ENCODE results near the gene RGS13.

Gene RGS13

DNA sequence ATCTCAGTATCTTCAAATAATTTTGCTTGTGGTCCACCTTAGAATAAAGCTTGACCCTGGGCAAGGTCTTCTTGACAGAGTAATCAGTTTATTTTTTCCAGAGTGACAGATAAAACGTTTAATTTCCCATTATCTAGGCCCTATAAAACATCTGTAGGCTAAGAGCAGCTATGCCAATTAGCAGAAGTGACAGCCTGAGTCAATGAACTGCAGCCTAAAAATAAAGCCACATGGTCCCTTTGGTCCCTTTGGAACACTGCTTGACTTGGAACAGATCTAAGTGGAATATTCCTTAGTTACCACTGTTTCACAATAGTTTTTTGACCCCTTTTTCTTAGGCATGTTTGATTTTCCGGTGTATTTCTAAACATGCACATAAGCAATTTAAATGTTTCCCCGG is 6.3 kb upstream of the RGS13 start:
- Histone ChIP-seq H3K27ac (ENCODE audit: low read length) (no peak overlapping the region), H3K9ac (ENCODE audit: low read depth, low read length) (no peak overlapping the region), H3K27me3 (ENCODE audit: insufficient read depth, low read length) (no peaks in the 10 kb centered on the region), H3K36me3 (ENCODE audit: insufficient read depth, low read depth, low read length) (no peaks in the 10 kb centered on the region), H3K4me1 (ENCODE audit: insufficient read depth, low read length) (peaks cover 5% of the 10 kb centered on the region; the same call in 1 of the 2 replicates), H3K9me3 (ENCODE audit: insufficient read depth, low read depth, low read length) (no peaks in the 10 kb centered on the region), H3K4me3 (ENCODE audit: low read length) (no peak overlapping the region)

DNA sequence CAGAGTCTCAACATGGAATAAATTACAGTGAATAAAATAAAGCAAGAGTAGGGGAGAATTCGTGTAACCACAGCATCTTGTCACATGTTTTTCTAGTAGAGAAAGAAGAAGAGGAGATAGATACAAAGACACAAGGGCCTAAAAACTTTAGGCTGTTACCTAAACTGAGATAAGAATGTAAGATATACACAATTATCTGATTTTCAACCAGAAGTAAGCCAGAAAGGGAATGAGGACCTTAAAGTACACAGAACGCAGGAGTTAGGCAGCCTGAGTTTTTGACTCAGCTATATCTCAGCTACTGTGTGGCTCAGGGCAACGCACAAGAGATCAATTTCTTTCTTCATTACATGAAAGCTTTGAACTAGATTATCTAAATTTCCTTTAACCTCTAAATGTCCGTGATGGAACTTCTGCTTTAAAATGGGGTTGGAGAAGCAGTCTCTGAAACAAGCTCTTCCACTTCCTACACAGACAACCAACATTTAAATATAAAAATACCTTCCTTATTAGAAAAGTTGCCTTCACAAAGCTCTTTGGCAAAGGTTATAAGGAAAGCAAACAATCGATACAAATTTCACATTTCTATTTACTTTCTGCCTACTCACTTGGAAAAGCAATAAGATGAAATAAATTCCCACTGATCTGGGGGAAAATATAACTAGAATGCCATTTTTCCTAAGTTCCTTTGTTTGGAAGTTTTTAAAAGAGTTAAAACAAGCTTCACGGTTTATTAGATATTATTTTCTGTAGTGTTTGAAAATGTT is 5.2 kb upstream of the RGS13 start:
- Histone ChIP-seq H3K36me3 (ENCODE audit: insufficient read depth, low read depth, low read length) (no peaks in the 10 kb centered on the region), H3K9me3 (ENCODE audit: insufficient read depth, low read depth, low read length) (no peaks in the 10 kb centered on the region), H3K4me1 (ENCODE audit: insufficient read depth, low read length) (peaks cover 5% of the 10 kb centered on the region; the same call in 1 of the 2 replicates), H3K27ac (ENCODE audit: low read length) (no peak overlapping the region), H3K4me3 (ENCODE audit: low read length) (no peak overlapping the region), H3K9ac (ENCODE audit: low read depth, low read length) (no peak overlapping the region), H3K27me3 (ENCODE audit: insufficient read depth, low read length) (no peaks in the 10 kb centered on the region)

DNA sequence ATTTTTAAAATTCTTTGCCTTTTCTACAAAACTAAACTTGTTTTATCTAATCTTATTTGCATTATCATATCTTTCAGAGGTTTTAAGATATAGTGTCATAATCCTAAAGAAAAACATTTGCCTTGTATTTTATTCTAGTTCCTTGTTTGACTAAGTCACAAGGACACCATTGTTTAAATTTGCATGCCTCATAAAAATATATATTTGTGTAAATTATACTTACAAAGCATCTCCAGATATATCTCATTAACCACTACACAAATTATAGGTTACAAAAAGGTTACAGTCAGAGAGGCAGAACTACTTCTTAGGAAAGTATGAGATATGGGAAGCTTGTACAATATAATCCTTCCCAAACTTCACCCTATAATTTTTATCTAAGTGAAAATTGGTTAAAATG is 4.2 kb upstream of the RGS13 start:
- Histone ChIP-seq H3K27me3 (ENCODE audit: insufficient read depth, low read length) (no peaks in the 10 kb centered on the region), H3K4me3 (ENCODE audit: low read length) (no peak overlapping the region), H3K27ac (ENCODE audit: low read length) (no peak overlapping the region), H3K4me1 (ENCODE audit: insufficient read depth, low read length) (peaks cover 5% of the 10 kb centered on the region; the same call in 1 of the 2 replicates), H3K9me3 (ENCODE audit: insufficient read depth, low read depth, low read length) (no peaks in the 10 kb centered on the region), H3K36me3 (ENCODE audit: insufficient read depth, low read depth, low read length) (no peaks in the 10 kb centered on the region), H3K9ac (ENCODE audit: low read depth, low read length) (no peak overlapping the region)

DNA sequence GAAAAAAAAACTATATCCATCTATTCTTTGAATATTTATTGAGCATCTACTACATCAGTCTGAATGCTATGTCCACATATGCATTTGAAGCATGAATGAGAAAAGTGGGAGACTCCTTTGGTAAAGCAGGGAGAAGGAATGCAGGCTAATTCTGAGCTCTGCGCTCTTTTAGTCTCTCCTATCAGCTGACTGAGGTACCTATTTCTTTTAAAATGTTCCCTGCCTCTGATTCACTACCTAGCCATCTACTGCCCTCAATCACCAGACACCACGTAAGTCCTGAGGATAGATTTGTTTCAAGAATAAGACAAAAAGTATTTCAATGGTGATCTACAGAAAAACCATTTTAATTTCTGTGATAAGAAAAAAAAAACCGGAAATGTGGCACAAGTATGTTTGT is 3.8 kb upstream of the RGS13 start:
- Histone ChIP-seq H3K36me3 (ENCODE audit: insufficient read depth, low read depth, low read length) (no peaks in the 10 kb centered on the region), H3K9ac (ENCODE audit: low read depth, low read length) (no peak overlapping the region), H3K27me3 (ENCODE audit: insufficient read depth, low read length) (no peaks in the 10 kb centered on the region), H3K9me3 (ENCODE audit: insufficient read depth, low read depth, low read length) (no peaks in the 10 kb centered on the region), H3K27ac (ENCODE audit: low read length) (no peak overlapping the region), H3K4me3 (ENCODE audit: low read length) (no peak overlapping the region), H3K4me1 (ENCODE audit: insufficient read depth, low read length) (peaks cover 5% of the 10 kb centered on the region; the same call in 1 of the 2 replicates)

DNA sequence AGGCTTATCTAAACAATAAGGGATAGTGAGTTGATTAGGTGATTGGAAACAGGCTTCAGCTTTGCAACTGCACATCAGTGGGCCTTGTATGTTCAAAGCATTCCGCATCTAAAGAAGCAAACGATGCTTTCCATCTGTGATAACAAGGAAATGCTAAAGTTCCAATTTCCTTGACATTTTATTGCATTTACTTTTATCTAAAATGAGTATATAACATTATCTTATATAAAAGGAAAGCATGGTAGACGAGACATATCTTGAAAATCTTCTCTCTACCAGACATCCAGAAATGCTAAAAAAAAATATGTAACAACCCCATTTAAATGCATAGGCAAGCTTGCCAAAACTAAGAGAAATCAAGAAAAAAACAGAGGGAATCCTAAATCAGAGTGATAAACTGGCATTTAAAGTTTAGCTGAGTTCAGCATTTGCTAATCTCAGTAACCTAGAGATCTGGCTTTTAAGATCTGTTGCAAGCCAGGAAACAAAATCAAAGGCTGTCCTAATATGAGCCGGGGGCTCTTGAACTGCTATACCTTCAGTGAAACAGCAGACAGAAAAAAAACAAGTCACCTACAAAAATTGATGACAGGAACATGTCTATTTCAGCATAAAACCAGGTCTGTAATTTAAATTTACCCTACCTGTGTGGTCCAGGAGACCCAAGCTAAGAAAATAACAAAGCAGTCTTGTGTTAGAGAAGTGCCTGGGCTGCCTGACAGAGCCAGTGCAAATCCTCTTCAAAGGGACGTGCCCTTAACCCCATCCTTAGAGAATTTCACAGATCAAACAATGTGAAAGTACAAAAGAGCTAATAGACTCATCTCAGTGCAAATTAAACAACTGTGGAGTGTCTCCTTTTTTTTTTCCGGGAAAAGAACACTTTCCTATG is 3.1 kb upstream of the RGS13 start:
- no peaks in the 10 kb centered on the region for H3K36me3 ChIP-seq (ENCODE audit: insufficient read depth, low read depth, low read length)
- no peak overlapping the region for H3K27ac ChIP-seq (ENCODE audit: low read length)
- peaks cover 5% of the 10 kb centered on the region; the same call in 1 of the 2 replicates for H3K4me1 ChIP-seq (ENCODE audit: insufficient read depth, low read length)
- no peaks in the 10 kb centered on the region for H3K9me3 ChIP-seq (ENCODE audit: insufficient read depth, low read depth, low read length)
- no peak overlapping the region for H3K4me3 ChIP-seq (ENCODE audit: low read length)
- no peaks in the 10 kb centered on the region for H3K27me3 ChIP-seq (ENCODE audit: insufficient read depth, low read length)
- no peak overlapping the region for H3K9ac ChIP-seq (ENCODE audit: low read depth, low read length)

DNA sequence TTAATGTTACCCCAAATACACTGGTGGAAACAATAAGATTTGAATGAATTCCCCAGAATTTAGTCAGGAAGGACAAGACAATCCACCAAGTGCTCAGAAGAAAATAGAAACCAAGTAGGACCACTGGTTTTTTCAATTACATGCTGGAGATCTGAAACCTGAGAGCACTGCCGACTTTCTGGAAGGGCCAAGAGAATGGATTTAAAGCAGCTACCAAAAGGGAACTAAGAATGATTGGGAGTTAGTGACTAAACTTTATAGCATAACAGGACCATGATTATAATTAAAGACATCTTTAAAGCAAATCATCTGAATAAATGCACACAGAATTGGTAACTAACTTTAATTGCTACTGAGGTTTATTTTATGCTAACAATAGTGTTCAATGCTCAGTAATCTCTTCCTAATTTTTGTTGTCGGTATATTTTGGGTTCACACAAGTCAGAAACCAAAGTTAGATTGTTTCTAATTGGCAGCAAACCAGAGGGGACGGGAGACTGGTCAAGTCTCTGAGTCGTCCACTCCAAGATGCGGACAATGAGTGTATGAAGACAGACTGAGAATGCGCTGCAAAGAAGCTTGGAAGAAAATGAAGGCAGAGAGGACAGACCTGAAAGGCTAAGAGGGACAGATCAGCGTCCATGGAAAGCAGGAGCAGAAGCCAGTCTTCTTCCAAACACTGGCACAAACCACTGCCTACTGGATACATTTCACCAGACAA is 2.3 kb upstream of the RGS13 start:
- Histone ChIP-seq H3K4me3 (ENCODE audit: low read length) (no peak overlapping the region), H3K4me1 (ENCODE audit: insufficient read depth, low read length) (peaks cover 5% of the 10 kb centered on the region; the same call in 1 of the 2 replicates), H3K27ac (ENCODE audit: low read length) (no peak overlapping the region), H3K9ac (ENCODE audit: low read depth, low read length) (no peak overlapping the region), H3K36me3 (ENCODE audit: insufficient read depth, low read depth, low read length) (no peaks in the 10 kb centered on the region), H3K27me3 (ENCODE audit: insufficient read depth, low read length) (no peaks in the 10 kb centered on the region), H3K9me3 (ENCODE audit: insufficient read depth, low read depth, low read length) (no peaks in the 10 kb centered on the region)

DNA sequence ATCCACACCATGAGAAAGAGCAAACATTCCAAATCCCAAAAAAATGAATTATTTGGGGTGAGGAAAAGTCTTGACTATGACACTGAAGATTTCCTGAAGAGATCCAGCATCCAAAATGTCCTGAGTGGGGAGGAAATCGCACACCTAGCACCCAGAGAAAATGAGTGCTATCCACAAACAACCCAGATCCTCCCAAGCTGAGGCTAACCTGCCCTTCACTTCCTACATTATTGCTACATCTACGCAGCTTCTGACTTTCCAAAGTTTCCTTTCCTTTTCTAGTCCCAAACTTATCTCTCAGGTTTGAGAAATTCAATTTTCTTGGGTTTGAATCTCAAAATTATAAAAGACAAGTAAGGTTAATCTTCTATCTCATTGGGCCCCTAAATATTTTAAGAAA is 906 bp upstream of the RGS13 start:
- Histone ChIP-seq H3K27me3 (ENCODE audit: insufficient read depth, low read length) (no peaks in the 10 kb centered on the region), H3K36me3 (ENCODE audit: insufficient read depth, low read depth, low read length) (no peaks in the 10 kb centered on the region), H3K9ac (ENCODE audit: low read depth, low read length) (no peak overlapping the region), H3K4me3 (ENCODE audit: low read length) (no peak overlapping the region), H3K9me3 (ENCODE audit: insufficient read depth, low read depth, low read length) (no peaks in the 10 kb centered on the region), H3K27ac (ENCODE audit: low read length) (no peak overlapping the region), H3K4me1 (ENCODE audit: insufficient read depth, low read length) (peaks cover 5% of the 10 kb centered on the region; the same call in 1 of the 2 replicates)

DNA sequence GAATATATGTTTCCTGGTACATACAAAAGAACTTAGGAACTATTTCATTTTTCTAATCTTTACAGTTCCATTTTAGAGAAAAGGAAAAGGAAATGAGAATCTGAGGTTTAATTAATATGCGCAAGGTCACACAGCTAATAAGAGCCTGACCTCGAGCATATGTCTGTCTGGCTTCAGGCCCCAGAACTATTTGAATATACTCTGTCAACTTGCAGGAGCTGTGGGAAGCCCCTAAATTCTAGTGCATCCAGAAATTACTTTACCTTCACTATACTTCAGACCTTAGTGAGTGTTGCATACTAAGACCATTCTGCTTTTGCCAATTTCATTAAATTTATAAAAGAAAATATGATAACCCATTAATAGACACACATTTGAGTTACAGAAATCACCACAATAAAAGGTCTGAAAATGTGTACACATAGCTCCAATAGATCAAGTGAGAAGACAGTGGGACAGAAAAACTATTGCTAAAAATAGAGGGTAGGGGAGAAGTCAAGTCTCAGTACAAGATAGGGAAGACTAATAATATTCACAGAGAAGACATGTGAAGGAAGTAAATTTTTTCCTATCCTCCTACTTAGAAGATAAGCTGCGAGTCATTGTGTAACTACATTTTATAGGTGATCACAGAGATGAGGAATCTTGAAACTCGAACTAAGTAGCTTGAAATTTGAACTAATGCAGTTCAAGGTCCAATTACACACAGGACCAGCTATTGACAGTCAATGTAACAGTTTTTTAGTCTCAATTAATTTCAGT is 3.8 kb downstream of the RGS13 start:
- Histone ChIP-seq H3K36me3 (ENCODE audit: insufficient read depth, low read depth, low read length) (no peaks in the 10 kb centered on the region), H3K27me3 (ENCODE audit: insufficient read depth, low read length) (no peaks in the 10 kb centered on the region), H3K9me3 (ENCODE audit: insufficient read depth, low read depth, low read length) (no peaks in the 10 kb centered on the region), H3K4me3 (ENCODE audit: low read length) (no peak overlapping the region), H3K4me1 (ENCODE audit: insufficient read depth, low read length) (no peaks in the 10 kb centered on the region), H3K27ac (ENCODE audit: low read length) (no peak overlapping the region), H3K9ac (ENCODE audit: low read depth, low read length) (no peak overlapping the region)

DNA sequence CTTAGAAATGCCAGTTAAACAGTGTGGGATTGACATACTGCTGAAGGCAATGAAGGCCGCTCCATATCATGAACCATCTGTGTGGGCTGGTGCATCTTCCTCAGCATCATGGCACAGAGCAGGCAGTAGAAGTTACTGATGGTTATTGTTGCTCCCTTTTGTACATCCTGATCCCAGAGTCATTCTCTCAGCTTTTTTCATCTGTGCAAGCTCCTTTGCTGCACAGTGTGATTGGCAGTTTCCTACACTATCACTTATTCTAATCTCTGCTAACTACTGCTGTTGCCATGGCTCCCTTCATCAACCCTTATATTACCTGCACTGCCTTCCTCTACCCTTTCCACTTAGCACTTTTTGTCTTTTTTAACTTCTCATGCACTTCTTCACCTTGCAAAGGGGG is 16.2 kb downstream of the RGS13 start:
- H3K27ac ChIP-seq (ENCODE audit: low read length), result no peak overlapping the region
- H3K36me3 ChIP-seq (ENCODE audit: insufficient read depth, low read depth, low read length), result no peaks in the 10 kb centered on the region
- no peaks in the 10 kb centered on the region for H3K9me3 ChIP-seq (ENCODE audit: insufficient read depth, low read depth, low read length)
- H3K27me3 ChIP-seq (ENCODE audit: insufficient read depth, low read length), result no peaks in the 10 kb centered on the region
- no peak overlapping the region for H3K9ac ChIP-seq (ENCODE audit: low read depth, low read length)
- H3K4me1 ChIP-seq (ENCODE audit: insufficient read depth, low read length), result no peaks in the 10 kb centered on the region
- H3K4me3 ChIP-seq (ENCODE audit: low read length), result no peak overlapping the region

DNA sequence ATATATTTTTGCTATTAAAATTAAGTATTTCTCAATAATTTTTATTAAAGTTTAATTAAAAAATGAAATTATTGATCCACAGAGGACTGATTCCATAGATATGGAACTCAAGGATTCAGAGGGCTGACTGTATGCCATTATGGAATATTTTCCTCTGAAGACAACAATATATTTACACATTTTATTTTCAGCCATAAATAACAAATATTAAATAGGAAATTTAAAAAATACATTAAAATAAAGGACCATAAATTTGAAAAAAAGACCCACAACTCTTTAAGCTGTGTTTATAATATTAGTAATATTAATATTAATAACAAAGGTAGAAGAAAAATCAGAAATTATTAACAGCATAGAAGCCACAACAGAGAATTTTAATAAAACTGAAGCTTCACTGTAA is 18.2 kb downstream of the RGS13 start:
- no peak overlapping the region for H3K9ac ChIP-seq (ENCODE audit: low read depth, low read length)
- H3K27me3 ChIP-seq (ENCODE audit: insufficient read depth, low read length), result no peaks in the 10 kb centered on the region
- no peak overlapping the region for H3K4me3 ChIP-seq (ENCODE audit: low read length)
- H3K27ac ChIP-seq (ENCODE audit: low read length), result no peak overlapping the region
- no peaks in the 10 kb centered on the region for H3K4me1 ChIP-seq (ENCODE audit: insufficient read depth, low read length)
- no peaks in the 10 kb centered on the region for H3K36me3 ChIP-seq (ENCODE audit: insufficient read depth, low read depth, low read length)
- no peaks in the 10 kb centered on the region for H3K9me3 ChIP-seq (ENCODE audit: insufficient read depth, low read depth, low read length)

All from iPS-20b (cell line).